A673 (cell line): ENCODE measurements around the gene FKBP1A.

Experiments used
- EZH2 ChIP-seq: fragments of 200-600 bp; sonication (generic); IDR thresholded peaks from 2 replicates; pipeline ENCODE4 v1.6.1; 2017; ENCODE audit warnings: borderline replicate concordance, low read depth, mild to moderate bottlenecking, mixed read lengths, antibody characterized with exemption, low read length; ENCODE audit not compliant: poor library complexity, severe bottlenecking
- TF ChIP-seq, protein P1 (sequence below): fragments of 300-800, 200-600 bp; sonication (generic); conservative IDR thresholded peaks from 2 replicates; pipeline ENCODE4 v1.5.1; 2017; ENCODE audit warnings: low read depth, mild to moderate bottlenecking, antibody characterized with exemption, low read length, moderate library complexity, mixed read lengths

DNA sequence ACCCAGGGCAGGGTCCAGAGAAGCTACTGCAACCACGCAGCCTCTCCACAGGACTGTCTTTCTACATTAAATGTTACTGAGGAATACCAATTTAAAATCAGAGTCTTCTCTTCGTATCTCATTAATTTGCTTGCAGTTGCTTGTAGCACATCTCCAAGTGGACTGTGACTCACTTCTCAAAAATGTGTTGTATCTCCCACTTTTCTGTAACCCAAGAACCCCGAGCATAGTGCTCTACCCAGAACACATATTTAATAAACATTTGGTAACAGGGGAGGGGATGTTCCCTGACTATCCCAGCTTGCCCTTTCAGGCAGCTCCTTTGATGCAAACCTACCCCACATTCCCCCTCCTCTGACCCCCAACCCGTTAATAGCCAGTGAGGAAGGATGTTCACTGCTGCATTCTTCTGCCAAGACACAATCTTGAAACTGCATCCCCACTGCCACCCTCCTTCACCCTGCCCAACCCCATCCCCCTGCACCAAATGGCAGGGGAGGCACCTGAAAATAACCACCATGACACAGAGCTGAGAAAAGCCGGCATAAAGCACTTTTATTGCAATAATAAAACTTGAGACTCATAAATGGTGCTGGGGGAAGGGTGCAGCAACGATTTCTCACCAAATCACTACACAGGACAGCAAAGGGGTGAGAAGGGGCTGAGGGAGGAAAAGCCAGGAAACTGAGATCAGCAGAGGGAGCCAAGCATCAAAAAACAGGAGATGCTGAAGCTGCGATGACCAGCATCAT is 24.2 kb downstream of the FKBP1A start:
- TF ChIP-seq, protein P1, sequence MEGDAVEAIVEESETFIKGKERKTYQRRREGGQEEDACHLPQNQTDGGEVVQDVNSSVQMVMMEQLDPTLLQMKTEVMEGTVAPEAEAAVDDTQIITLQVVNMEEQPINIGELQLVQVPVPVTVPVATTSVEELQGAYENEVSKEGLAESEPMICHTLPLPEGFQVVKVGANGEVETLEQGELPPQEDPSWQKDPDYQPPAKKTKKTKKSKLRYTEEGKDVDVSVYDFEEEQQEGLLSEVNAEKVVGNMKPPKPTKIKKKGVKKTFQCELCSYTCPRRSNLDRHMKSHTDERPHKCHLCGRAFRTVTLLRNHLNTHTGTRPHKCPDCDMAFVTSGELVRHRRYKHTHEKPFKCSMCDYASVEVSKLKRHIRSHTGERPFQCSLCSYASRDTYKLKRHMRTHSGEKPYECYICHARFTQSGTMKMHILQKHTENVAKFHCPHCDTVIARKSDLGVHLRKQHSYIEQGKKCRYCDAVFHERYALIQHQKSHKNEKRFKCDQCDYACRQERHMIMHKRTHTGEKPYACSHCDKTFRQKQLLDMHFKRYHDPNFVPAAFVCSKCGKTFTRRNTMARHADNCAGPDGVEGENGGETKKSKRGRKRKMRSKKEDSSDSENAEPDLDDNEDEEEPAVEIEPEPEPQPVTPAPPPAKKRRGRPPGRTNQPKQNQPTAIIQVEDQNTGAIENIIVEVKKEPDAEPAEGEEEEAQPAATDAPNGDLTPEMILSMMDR: no peak
- TF ChIP-seq EZH2: no peak
